Gastrocnemius medialis (tissue), 4 donors: Measurements from ENCODE around the gene STON2.

Experiments used
- CTCF ChIP-seq, 5 experiments: fragments of 450-650 bp in 3 of 5; fragments of 200-600 bp in 2 of 5; sonication (generic) in 2 of 5; IDR thresholded peaks in 4 of 5; conservative IDR thresholded peaks in 1 of 5; 1 replicate in 4 of 5; 2 replicates in 1 of 5; pipeline ENCODE4 v1.5.1; 2016 to 2019; ENCODE audit warnings: antibody characterized with exemption in 5 of 5, mild to moderate bottlenecking in 3 of 5, moderate library complexity in 3 of 5
- POLR2A ChIP-seq, 2 donors: fragments of 450-650 bp; IDR thresholded peaks; one replicate each; pipeline ENCODE4 v1.6.1; 2017; ENCODE audit warnings: antibody characterized with exemption in 2 of 2, mild to moderate bottlenecking in 2 of 2, moderate library complexity in 2 of 2

- TF ChIP-seq CTCF (IDR thresholded peaks at IDR 0.05 in 4 of 5, conservative IDR thresholded peaks at IDR 0.05 in 1 of 5) (no peak), POLR2A (IDR thresholded peaks at IDR 0.05) (no peak)
Measured at GRCh38 chr14:81447021-81447764, 47.1 kb upstream of the STON2 start.
